ENCODE measurements around the gene PAQR9. TPM values are rescaled to one million over a fixed set of nuclear protein-coding genes. Genes with fewer than 3 reads are reported as not detected.

Gene PAQR9
- total and polyA plus RNA-seq, 2 of the 13 experiments (the other 11 are each of a cell fraction or from before 2014, with no cell fraction given): 3.7 to 10.3 TPM

DNA sequence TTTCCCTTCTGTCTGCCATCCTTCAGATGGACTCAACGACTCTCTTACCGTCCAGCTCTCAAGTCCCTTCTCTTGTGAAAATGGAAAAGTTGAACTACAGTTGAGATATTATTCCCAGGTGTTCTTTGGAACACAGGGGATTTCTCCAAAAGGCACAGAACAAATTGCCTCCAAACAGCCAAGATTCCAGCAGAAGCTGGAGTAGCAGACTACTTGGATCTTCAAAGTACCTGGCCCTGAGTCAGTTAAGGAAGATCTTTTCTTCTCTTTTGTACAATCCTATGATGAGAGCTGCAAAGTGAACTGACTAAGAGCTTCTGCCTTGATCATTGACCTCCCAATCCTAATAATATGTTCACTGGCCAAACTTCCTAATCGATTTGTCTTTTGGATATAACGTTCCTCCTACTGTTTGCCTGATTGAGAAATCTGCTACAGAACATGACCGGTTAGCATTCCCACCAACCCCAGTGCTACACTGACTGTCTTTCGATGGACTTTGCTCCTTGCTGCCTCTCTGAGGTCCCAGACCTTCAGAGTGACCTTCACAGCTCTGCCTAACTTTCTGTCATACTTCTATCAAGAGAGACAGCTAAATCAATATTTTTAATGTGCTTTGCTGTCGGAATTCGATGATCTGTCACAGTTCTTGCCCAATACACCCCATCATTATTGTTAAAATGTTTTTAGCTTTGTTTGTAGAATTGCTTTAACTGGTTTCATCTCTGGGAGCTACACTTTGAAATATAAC, 21.9 kb downstream of the PAQR9 start (continued):
- TF ChIP-seq SMC3 (IDR thresholded peaks at IDR 0.05; ENCODE audit: low read length) (0 out of 2 replicates have a peak, but pooled peaks have one; percentile 35), ZKSCAN1 (IDR thresholded peaks at IDR 0.05; ENCODE audit: low read length) (peak; percentile 81; the same call in 1 of the 2 replicates), ZNF101 (CRISPR knock-in tag; IDR thresholded peaks at IDR 0.05; ENCODE audit: borderline replicate concordance, low read depth) (no peak), SMARCC2 (IDR thresholded peaks at IDR 0.05) (no peak), ZNF878 (CRISPR knock-in tag; IDR thresholded peaks at IDR 0.05) (peak; percentile 90), ZNF431 (CRISPR knock-in tag; IDR thresholded peaks at IDR 0.05; ENCODE audit: borderline replicate concordance, low read depth) (no peak), ZNF432 (CRISPR knock-in tag; IDR thresholded peaks at IDR 0.05; ENCODE audit: borderline replicate concordance) (no peak)
- TF ChIP-seq, protein P1, sequence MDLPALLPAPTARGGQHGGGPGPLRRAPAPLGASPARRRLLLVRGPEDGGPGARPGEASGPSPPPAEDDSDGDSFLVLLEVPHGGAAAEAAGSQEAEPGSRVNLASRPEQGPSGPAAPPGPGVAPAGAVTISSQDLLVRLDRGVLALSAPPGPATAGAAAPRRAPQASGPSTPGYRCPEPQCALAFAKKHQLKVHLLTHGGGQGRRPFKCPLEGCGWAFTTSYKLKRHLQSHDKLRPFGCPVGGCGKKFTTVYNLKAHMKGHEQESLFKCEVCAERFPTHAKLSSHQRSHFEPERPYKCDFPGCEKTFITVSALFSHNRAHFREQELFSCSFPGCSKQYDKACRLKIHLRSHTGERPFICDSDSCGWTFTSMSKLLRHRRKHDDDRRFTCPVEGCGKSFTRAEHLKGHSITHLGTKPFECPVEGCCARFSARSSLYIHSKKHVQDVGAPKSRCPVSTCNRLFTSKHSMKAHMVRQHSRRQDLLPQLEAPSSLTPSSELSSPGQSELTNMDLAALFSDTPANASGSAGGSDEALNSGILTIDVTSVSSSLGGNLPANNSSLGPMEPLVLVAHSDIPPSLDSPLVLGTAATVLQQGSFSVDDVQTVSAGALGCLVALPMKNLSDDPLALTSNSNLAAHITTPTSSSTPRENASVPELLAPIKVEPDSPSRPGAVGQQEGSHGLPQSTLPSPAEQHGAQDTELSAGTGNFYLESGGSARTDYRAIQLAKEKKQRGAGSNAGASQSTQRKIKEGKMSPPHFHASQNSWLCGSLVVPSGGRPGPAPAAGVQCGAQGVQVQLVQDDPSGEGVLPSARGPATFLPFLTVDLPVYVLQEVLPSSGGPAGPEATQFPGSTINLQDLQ (CRISPR knock-in tag; IDR thresholded peaks at IDR 0.05): no peak
- TF ChIP-seq, protein P2, sequence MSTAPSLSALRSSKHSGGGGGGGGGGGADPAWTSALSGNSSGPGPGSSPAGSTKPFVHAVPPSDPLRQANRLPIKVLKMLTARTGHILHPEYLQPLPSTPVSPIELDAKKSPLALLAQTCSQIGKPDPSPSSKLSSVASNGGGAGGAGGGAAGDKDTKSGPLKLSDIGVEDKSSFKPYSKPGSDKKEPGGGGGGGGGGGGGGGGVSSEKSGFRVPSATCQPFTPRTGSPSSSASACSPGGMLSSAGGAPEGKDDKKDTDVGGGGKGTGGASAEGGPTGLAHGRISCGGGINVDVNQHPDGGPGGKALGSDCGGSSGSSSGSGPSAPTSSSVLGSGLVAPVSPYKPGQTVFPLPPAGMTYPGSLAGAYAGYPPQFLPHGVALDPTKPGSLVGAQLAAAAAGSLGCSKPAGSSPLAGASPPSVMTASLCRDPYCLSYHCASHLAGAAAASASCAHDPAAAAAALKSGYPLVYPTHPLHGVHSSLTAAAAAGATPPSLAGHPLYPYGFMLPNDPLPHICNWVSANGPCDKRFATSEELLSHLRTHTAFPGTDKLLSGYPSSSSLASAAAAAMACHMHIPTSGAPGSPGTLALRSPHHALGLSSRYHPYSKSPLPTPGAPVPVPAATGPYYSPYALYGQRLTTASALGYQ (CRISPR knock-in tag; IDR thresholded peaks at IDR 0.05): peak; percentile 97
- TF ChIP-seq, protein P3, sequence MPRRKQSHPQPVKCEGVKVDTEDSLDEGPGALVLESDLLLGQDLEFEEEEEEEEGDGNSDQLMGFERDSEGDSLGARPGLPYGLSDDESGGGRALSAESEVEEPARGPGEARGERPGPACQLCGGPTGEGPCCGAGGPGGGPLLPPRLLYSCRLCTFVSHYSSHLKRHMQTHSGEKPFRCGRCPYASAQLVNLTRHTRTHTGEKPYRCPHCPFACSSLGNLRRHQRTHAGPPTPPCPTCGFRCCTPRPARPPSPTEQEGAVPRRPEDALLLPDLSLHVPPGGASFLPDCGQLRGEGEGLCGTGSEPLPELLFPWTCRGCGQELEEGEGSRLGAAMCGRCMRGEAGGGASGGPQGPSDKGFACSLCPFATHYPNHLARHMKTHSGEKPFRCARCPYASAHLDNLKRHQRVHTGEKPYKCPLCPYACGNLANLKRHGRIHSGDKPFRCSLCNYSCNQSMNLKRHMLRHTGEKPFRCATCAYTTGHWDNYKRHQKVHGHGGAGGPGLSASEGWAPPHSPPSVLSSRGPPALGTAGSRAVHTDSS (CRISPR knock-in tag; conservative IDR thresholded peaks at IDR 0.05): no peak
- TF ChIP-seq, protein P4, sequence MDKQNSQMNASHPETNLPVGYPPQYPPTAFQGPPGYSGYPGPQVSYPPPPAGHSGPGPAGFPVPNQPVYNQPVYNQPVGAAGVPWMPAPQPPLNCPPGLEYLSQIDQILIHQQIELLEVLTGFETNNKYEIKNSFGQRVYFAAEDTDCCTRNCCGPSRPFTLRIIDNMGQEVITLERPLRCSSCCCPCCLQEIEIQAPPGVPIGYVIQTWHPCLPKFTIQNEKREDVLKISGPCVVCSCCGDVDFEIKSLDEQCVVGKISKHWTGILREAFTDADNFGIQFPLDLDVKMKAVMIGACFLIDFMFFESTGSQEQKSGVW (CRISPR knock-in tag; IDR thresholded peaks at IDR 0.05; ENCODE audit: borderline replicate concordance): no peak
- TF ChIP-seq, protein P5, sequence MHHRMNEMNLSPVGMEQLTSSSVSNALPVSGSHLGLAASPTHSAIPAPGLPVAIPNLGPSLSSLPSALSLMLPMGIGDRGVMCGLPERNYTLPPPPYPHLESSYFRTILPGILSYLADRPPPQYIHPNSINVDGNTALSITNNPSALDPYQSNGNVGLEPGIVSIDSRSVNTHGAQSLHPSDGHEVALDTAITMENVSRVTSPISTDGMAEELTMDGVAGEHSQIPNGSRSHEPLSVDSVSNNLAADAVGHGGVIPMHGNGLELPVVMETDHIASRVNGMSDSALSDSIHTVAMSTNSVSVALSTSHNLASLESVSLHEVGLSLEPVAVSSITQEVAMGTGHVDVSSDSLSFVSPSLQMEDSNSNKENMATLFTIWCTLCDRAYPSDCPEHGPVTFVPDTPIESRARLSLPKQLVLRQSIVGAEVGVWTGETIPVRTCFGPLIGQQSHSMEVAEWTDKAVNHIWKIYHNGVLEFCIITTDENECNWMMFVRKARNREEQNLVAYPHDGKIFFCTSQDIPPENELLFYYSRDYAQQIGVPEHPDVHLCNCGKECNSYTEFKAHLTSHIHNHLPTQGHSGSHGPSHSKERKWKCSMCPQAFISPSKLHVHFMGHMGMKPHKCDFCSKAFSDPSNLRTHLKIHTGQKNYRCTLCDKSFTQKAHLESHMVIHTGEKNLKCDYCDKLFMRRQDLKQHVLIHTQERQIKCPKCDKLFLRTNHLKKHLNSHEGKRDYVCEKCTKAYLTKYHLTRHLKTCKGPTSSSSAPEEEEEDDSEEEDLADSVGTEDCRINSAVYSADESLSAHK (CRISPR knock-in tag; IDR thresholded peaks at IDR 0.05; ENCODE audit: borderline replicate concordance): no peak
- TF ChIP-seq, protein P6, sequence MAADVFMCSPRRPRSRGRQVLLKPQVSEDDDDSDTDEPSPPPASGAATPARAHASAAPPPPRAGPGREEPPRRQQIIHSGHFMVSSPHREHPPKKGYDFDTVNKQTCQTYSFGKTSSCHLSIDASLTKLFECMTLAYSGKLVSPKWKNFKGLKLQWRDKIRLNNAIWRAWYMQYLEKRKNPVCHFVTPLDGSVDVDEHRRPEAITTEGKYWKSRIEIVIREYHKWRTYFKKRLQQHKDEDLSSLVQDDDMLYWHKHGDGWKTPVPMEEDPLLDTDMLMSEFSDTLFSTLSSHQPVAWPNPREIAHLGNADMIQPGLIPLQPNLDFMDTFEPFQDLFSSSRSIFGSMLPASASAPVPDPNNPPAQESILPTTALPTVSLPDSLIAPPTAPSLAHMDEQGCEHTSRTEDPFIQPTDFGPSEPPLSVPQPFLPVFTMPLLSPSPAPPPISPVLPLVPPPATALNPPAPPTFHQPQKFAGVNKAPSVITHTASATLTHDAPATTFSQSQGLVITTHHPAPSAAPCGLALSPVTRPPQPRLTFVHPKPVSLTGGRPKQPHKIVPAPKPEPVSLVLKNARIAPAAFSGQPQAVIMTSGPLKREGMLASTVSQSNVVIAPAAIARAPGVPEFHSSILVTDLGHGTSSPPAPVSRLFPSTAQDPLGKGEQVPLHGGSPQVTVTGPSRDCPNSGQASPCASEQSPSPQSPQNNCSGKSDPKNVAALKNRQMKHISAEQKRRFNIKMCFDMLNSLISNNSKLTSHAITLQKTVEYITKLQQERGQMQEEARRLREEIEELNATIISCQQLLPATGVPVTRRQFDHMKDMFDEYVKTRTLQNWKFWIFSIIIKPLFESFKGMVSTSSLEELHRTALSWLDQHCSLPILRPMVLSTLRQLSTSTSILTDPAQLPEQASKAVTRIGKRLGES (CRISPR knock-in tag; IDR thresholded peaks at IDR 0.05; ENCODE audit: borderline replicate concordance): no peak
- TF ChIP-seq, protein P7, sequence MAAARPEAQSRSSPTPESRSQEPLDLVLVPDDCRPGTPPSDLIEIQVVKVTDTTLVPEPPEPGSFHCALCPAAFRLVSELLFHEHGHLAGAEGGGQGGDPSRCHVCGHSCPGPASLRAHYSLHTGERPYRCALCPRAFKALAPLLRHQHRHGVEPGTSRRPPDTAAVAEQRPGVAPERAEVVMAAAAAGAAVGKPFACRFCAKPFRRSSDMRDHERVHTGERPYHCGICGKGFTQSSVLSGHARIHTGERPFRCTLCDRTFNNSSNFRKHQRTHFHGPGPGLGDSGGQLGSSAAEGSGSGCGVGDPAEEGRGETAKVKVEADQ (CRISPR knock-in tag; IDR thresholded peaks at IDR 0.05; ENCODE audit: borderline replicate concordance): no peak
